SK-N-SH treated with all-trans-retinoic acid at 6 μM for 48 hours (cell line): ENCODE data around the gene LSM4.

Experiments used
- ATAC-seq: fragments of 200-7000 bp; cut with Tn5 transposase; 3 replicates; pipeline ENCODE4 v1.9.1; 2020; ENCODE audit warnings: mild to moderate bottlenecking, moderate library complexity
- ARNTL ChIP-seq: fragments of 450-650 bp; formaldehyde crosslinking; IDR thresholded peaks from 2 replicates; pipeline ENCODE4 v1.5.0; 2020; ENCODE audit warnings: low read depth, mild to moderate bottlenecking, moderate library complexity, borderline replicate concordance
- BACH2 ChIP-seq: fragments of 250-450 bp; sonication (Bioruptor Pico); IDR thresholded peaks from 2 replicates; pipeline ENCODE4 v1.9.0; 2021; ENCODE audit warnings: mild to moderate bottlenecking, borderline replicate concordance
- CSDC2 ChIP-seq: fragments of 250-450 bp; sonication (Bioruptor Pico); IDR thresholded peaks from 2 replicates; pipeline ENCODE4 v1.5.0; 2020; ENCODE audit warnings: mild to moderate bottlenecking, moderate library complexity
- ESRRG ChIP-seq: fragments of 250-450 bp; sonication (Bioruptor Pico); IDR thresholded peaks from 2 replicates; pipeline ENCODE4 v1.6.1; 2021; ENCODE audit warnings: mild to moderate bottlenecking
- GLIS3 ChIP-seq: fragments of 250-450 bp; sonication (Bioruptor Pico); IDR thresholded peaks from 2 replicates; pipeline ENCODE4 v1.5.0; 2020; ENCODE audit warnings: mild to moderate bottlenecking, moderate library complexity
- ISL1 ChIP-seq: fragments of 250-450 bp; sonication (Bioruptor Pico); IDR thresholded peaks from 2 replicates; pipeline ENCODE4 v2.1.2; 2022; ENCODE audit warnings: mild to moderate bottlenecking, moderate library complexity
- OSR1 ChIP-seq: fragments of 250-450 bp; sonication (Bioruptor Pico); IDR thresholded peaks from 2 replicates; pipeline ENCODE4 v1.8.0; 2022; ENCODE audit warnings: moderate library complexity, mild to moderate bottlenecking, inconsistent platforms
- PPARA ChIP-seq: fragments of 250-450 bp; sonication (Bioruptor Pico); IDR thresholded peaks from 2 replicates; pipeline ENCODE4 v1.5.0; 2020; ENCODE audit warnings: mild to moderate bottlenecking, borderline replicate concordance
- RARB ChIP-seq: fragments of 250-450 bp; sonication (Bioruptor Pico); IDR thresholded peaks from 2 replicates; pipeline ENCODE4 v1.8.0; 2021; ENCODE audit warnings: mild to moderate bottlenecking, moderate library complexity
- SNAI2 ChIP-seq: fragments of 250-450 bp; sonication (Bioruptor Pico); IDR thresholded peaks from 2 replicates; pipeline ENCODE4 v1.5.0; 2020; ENCODE audit warnings: mild to moderate bottlenecking, moderate library complexity
- TCF4 ChIP-seq: fragments of 250-450 bp; sonication (Bioruptor Pico); IDR thresholded peaks from 2 replicates; pipeline ENCODE4 v1.8.0; 2021; ENCODE audit warnings: mild to moderate bottlenecking, moderate library complexity, borderline replicate concordance
- TOX ChIP-seq: fragments of 250-450 bp; sonication (Bioruptor Pico); IDR thresholded peaks from 2 replicates; pipeline ENCODE4 v1.8.0; 2021; ENCODE audit warnings: mild to moderate bottlenecking, moderate library complexity, borderline replicate concordance
- ZC3H10 ChIP-seq: fragments of 250-450 bp; sonication (Bioruptor Pico); IDR thresholded peaks from 2 replicates; pipeline ENCODE4 v1.5.1; 2021; ENCODE audit warnings: mild to moderate bottlenecking, moderate library complexity
- ZFP3 ChIP-seq: fragments of 250-450 bp; sonication (Bioruptor Pico); IDR thresholded peaks from 2 replicates; pipeline ENCODE4 v1.5.0; 2020; ENCODE audit warnings: mild to moderate bottlenecking, moderate library complexity
- ZFP30 ChIP-seq: fragments of 450-650 bp; formaldehyde crosslinking; IDR thresholded peaks from 2 replicates; pipeline ENCODE4 v1.5.0; 2022; ENCODE audit warnings: mild to moderate bottlenecking, moderate library complexity
- ZNF565 ChIP-seq: fragments of 450-650 bp; formaldehyde crosslinking; conservative IDR thresholded peaks from 2 replicates; pipeline ENCODE4 v1.5.0; 2020; ENCODE audit warnings: low read depth, mild to moderate bottlenecking, moderate library complexity
- ZNF70 ChIP-seq: fragments of 450-650 bp; formaldehyde crosslinking; IDR thresholded peaks from 2 replicates; pipeline ENCODE4 v1.5.0; 2020; ENCODE audit warnings: mild to moderate bottlenecking, moderate library complexity
- ZNF8 ChIP-seq: fragments of 450-650 bp; formaldehyde crosslinking; IDR thresholded peaks from 2 replicates; pipeline ENCODE4 v1.5.0; 2020; ENCODE audit warnings: mild to moderate bottlenecking, moderate library complexity
- TF ChIP-seq, protein P1 (sequence below): fragments of 250-450 bp; sonication (Bioruptor Pico); IDR thresholded peaks from 2 replicates; pipeline ENCODE4 v1.5.1; 2020; ENCODE audit warnings: low read depth, mild to moderate bottlenecking, moderate library complexity
- TF ChIP-seq, protein P2 (sequence below): fragments of 250-450 bp; sonication (Bioruptor Pico); IDR thresholded peaks from 2 replicates; pipeline ENCODE4 v1.8.0; 2021; ENCODE audit warnings: low read depth, mild to moderate bottlenecking, moderate library complexity, borderline replicate concordance
- TF ChIP-seq, protein P3 (sequence below): fragments of 250-450 bp; sonication (Bioruptor Pico); IDR thresholded peaks from 2 replicates; pipeline ENCODE4 v1.5.1; 2021; ENCODE audit warnings: mild to moderate bottlenecking, moderate library complexity
- TF ChIP-seq, protein P4 (sequence below): fragments of 250-450 bp; sonication (Bioruptor Pico); IDR thresholded peaks from 2 replicates; pipeline ENCODE4 v1.8.0; 2020; ENCODE audit warnings: mild to moderate bottlenecking, moderate library complexity, borderline replicate concordance

Gene LSM4

DNA sequence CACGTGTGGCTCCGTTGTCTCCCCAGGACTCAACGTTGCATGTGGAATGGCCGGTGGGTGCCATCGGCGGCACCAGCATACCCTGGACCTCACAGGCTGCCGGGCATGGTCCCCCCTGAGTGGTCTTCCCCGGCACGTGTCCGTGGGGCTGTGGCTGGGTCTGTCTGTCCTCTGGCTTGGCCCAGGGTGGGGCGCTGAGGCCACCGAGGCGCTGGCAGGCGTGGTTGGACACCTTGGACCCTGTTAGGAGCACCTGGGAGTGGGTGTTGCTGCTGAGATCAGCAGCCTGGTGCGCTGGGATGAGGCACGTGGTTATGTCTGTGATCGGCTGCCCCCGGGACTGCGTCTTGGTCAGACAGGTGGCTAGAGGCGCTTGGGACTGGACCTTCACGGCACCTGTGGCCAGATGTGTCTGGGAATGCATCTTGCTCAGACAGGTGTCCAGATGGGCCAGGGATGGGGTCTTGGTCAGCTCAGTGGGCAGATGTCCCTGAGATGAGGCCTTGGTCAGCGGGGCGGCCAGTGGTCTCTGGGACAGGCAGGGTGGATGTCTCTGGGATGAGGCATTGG lies 57.8 kb downstream of the LSM4 start:
- TF ChIP-seq CSDC2 (CRISPR knock-in tag), result no peak
- no peak for TF ChIP-seq RARB
- no peak for TF ChIP-seq ZFP3 (CRISPR knock-in tag)
- TF ChIP-seq TCF4 (CRISPR knock-in tag), result no peak
- TF ChIP-seq, protein P1, sequence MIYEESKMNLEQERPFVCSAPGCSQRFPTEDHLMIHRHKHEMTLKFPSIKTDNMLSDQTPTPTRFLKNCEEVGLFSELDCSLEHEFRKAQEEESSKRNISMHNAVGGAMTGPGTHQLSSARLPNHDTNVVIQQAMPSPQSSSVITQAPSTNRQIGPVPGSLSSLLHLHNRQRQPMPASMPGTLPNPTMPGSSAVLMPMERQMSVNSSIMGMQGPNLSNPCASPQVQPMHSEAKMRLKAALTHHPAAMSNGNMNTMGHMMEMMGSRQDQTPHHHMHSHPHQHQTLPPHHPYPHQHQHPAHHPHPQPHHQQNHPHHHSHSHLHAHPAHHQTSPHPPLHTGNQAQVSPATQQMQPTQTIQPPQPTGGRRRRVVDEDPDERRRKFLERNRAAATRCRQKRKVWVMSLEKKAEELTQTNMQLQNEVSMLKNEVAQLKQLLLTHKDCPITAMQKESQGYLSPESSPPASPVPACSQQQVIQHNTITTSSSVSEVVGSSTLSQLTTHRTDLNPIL (CRISPR knock-in tag), result no peak
- no peak for TF ChIP-seq ARNTL (CRISPR knock-in tag)
- TF ChIP-seq BACH2 (CRISPR knock-in tag), result no peak
- TF ChIP-seq ZNF8 (CRISPR knock-in tag), result no peak
- no peak for TF ChIP-seq ISL1 (CRISPR knock-in tag)
- TF ChIP-seq, protein P2, sequence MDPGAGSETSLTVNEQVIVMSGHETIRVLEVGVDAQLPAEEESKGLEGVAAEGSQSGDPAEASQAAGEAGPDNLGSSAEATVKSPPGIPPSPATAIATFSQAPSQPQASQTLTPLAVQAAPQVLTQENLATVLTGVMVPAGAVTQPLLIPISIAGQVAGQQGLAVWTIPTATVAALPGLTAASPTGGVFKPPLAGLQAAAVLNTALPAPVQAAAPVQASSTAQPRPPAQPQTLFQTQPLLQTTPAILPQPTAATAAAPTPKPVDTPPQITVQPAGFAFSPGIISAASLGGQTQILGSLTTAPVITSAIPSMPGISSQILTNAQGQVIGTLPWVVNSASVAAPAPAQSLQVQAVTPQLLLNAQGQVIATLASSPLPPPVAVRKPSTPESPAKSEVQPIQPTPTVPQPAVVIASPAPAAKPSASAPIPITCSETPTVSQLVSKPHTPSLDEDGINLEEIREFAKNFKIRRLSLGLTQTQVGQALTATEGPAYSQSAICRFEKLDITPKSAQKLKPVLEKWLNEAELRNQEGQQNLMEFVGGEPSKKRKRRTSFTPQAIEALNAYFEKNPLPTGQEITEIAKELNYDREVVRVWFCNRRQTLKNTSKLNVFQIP (CRISPR knock-in tag), result no peak
- no peak for TF ChIP-seq ZNF565
- ATAC-seq, result no peak

DNA sequence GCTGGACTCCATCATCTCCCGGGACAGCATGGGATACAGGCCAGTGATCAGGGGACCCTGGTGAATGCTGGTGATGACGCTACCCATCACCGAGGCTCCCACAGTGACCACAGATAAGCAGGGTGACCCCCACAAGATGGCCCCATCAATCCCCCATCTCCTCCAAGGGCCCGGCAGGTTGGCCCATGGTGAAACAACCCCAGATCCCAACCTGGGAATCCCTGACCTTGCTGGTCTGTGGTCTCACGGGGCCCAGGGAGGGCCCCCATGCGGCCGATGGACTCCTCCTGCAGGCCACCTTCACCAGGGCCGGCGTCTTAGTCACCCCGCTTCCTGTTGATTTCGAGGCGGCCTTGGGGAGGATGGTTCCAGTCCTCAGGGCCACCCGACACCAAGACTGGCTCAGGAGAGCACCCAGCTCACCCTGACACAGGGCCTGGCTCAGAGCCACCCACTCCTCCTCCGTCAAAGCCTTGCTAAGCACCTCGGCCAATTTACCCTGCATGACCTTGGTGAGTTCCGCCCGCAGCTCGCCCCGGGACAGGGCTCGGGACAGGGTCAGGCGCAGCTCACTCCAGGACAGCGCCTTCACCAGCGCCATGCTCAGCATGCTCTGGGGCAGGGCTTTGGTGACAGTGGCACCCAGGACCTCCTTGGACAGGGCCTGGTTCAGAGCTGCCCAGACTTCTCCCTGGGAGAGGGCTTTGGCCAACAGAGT lies 58.6 kb downstream of the LSM4 start:
- TF ChIP-seq, protein P3, sequence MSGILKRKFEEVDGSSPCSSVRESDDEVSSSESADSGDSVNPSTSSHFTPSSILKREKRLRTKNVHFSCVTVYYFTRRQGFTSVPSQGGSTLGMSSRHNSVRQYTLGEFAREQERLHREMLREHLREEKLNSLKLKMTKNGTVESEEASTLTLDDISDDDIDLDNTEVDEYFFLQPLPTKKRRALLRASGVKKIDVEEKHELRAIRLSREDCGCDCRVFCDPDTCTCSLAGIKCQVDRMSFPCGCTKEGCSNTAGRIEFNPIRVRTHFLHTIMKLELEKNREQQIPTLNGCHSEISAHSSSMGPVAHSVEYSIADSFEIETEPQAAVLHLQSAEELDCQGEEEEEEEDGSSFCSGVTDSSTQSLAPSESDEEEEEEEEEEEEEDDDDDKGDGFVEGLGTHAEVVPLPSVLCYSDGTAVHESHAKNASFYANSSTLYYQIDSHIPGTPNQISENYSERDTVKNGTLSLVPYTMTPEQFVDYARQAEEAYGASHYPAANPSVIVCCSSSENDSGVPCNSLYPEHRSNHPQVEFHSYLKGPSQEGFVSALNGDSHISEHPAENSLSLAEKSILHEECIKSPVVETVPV (CRISPR knock-in tag), result no peak
- TF ChIP-seq ZNF565, result no peak
- TF ChIP-seq, protein P2 (CRISPR knock-in tag), result no peak
- no peak for TF ChIP-seq OSR1
- no peak for TF ChIP-seq SNAI2
- TF ChIP-seq CSDC2 (CRISPR knock-in tag), result no peak
- TF ChIP-seq, protein P1 (CRISPR knock-in tag), result no peak
- TF ChIP-seq ZC3H10 (CRISPR knock-in tag), result no peak
- TF ChIP-seq TCF4 (CRISPR knock-in tag), result no peak
- TF ChIP-seq TOX, result no peak
- TF ChIP-seq RARB, result no peak
- TF ChIP-seq ZNF8 (CRISPR knock-in tag), result no peak
- no peak for TF ChIP-seq ARNTL (CRISPR knock-in tag)
- TF ChIP-seq ISL1 (CRISPR knock-in tag), result no peak
- no peak for TF ChIP-seq PPARA
- no peak for TF ChIP-seq ZNF70 (CRISPR knock-in tag)
- no peak for TF ChIP-seq ZFP30
- no peak for ATAC-seq

DNA sequence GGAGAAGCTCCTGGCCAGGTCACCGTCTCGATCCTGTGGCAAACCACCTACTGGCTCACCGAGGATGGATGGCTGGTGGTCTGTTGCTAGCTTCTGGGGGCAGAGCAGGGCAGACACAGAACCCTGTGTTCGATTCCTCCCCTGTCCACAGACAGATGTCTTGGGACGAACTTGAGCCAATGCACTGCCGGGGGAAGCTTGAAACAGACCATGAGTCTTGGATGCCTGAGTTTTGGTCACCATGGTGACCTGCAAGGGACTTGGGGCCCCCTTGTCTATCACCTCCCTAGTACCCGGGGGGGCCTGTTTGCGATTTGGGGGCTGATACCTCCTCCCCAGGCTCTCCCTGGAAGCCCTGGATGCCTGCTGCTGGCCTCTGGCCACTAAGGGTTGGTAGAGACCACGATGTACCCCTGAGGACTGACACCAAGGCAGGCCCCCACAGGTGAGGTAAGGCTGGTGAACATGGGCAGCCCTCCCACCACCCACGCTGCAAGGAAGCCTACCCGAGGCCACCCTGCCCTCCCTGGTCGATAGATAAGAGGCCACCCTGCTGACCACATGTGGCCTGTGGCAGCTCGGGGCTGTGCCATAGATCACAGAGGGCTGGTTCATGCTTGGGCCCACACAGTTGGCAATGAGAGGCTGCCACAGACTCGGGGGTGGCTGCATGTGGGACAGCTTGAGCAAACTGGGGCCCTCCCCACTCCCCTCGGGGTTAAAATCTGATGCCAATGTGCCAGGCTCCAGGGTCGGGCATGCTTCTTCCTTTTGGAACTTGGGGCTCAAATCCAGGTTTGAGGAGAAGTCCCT lies 59.3 kb downstream of the LSM4 start:
- no peak for ATAC-seq
- TF ChIP-seq, protein P4, sequence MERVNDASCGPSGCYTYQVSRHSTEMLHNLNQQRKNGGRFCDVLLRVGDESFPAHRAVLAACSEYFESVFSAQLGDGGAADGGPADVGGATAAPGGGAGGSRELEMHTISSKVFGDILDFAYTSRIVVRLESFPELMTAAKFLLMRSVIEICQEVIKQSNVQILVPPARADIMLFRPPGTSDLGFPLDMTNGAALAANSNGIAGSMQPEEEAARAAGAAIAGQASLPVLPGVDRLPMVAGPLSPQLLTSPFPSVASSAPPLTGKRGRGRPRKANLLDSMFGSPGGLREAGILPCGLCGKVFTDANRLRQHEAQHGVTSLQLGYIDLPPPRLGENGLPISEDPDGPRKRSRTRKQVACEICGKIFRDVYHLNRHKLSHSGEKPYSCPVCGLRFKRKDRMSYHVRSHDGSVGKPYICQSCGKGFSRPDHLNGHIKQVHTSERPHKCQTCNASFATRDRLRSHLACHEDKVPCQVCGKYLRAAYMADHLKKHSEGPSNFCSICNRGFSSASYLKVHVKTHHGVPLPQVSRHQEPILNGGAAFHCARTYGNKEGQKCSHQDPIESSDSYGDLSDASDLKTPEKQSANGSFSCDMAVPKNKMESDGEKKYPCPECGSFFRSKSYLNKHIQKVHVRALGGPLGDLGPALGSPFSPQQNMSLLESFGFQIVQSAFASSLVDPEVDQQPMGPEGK (CRISPR knock-in tag), result no peak
- no peak for TF ChIP-seq TOX
- TF ChIP-seq ZFP3 (CRISPR knock-in tag), result no peak
- TF ChIP-seq, protein P2 (CRISPR knock-in tag), result no peak
- no peak for TF ChIP-seq ISL1 (CRISPR knock-in tag)
- TF ChIP-seq, protein P3 (CRISPR knock-in tag), result no peak
- TF ChIP-seq TCF4 (CRISPR knock-in tag), result no peak
- no peak for TF ChIP-seq OSR1
- no peak for TF ChIP-seq ESRRG (CRISPR knock-in tag)
- no peak for TF ChIP-seq CSDC2 (CRISPR knock-in tag)
- no peak for TF ChIP-seq GLIS3 (CRISPR knock-in tag)
- no peak for TF ChIP-seq ZFP30
- no peak for TF ChIP-seq ZNF565
- no peak for TF ChIP-seq SNAI2
